A673 (cell line): ENCODE results near the gene SHROOM2. TPM values are rescaled to one million over a fixed set of nuclear protein-coding genes. Genes with fewer than 3 reads are reported as not detected.
A peak's percentile ranks its signal among the peaks of the same experiment; 100 is the strongest.

ENCODE experiments used
- BruUV-seq: library from RNA; stranded (reverse); fragments of 400-500 nt; replicated peaks from 2 replicates; lab custom pipeline; 2021; lab: Mats Ljungman, UMichigan
- CTCF ChIA-PET: fragments of 300-600 bp; sonication (Branson Sonifier 250); formaldehyde crosslinking; loops from one replicate; lab custom pipeline; 2022; ENCODE audit warnings: antibody characterized with exemption; lab: Charles Lee
- POLR2A ChIA-PET: fragments of 300-600 bp; sonication (Branson Sonifier 250); formaldehyde crosslinking; loops from one replicate; lab custom pipeline; 2022; ENCODE audit warnings: antibody characterized with exemption; ENCODE audit not compliant: low non-redundant PET; lab: Charles Lee
- DNase-seq: peaks from one replicate; pipeline ENCODE4 v3.0.0-alpha.2; 2015; ENCODE audit warnings: low spot score
- H3K27ac ChIP-seq: fragments of 200-600 bp; sonication (generic); 2 replicates; pipeline ENCODE4 v1.5.1; 2016; ENCODE audit warnings: mixed run types, low read depth, mild to moderate bottlenecking, mixed read lengths, antibody characterized with exemption, low read length; ENCODE audit not compliant: poor library complexity, severe bottlenecking
- H3K27me3 ChIP-seq: fragments of 200-600 bp; sonication (generic); replicated peaks from 2 replicates; pipeline ENCODE4 v1.6.1; 2017; ENCODE audit warnings: mixed run types, low read depth, mild to moderate bottlenecking, mixed read lengths, antibody characterized with exemption, low read length; ENCODE audit not compliant: insufficient read depth, poor library complexity
- H3K36me3 ChIP-seq: fragments of 200-600 bp; sonication (generic); 2 replicates; pipeline ENCODE4 v1.6.1; 2016; ENCODE audit warnings: mixed run types, mild to moderate bottlenecking, mixed read lengths, antibody characterized with exemption, low read length; ENCODE audit not compliant: insufficient read depth, poor library complexity, severe bottlenecking
- H3K4me1 ChIP-seq: fragments of 200-600 bp; sonication (generic); 2 replicates; pipeline ENCODE4 v1.6.1; 2017; ENCODE audit warnings: mixed run types, mild to moderate bottlenecking, mixed read lengths, antibody characterized with exemption, low read length; ENCODE audit not compliant: insufficient read depth, poor library complexity, severe bottlenecking
- H3K4me3 ChIP-seq: fragments of 200-600 bp; sonication (generic); 2 replicates; pipeline ENCODE4 v1.5.1; 2016; ENCODE audit warnings: low read depth, mixed run types, mild to moderate bottlenecking, mixed read lengths, low read length; ENCODE audit not compliant: poor library complexity, severe bottlenecking
- H3K9me3 ChIP-seq: fragments of 200-600 bp; sonication (generic); 2 replicates; pipeline ENCODE4 v1.6.1; 2016; ENCODE audit warnings: mixed run types, low read depth, mild to moderate bottlenecking, mixed read lengths, antibody characterized with exemption, low read length; ENCODE audit not compliant: poor library complexity, severe bottlenecking
- CTCF ChIP-seq: fragments of 300-800, 200-600 bp; sonication (generic); conservative IDR thresholded peaks from 2 replicates; pipeline ENCODE4 v1.5.1; 2017; ENCODE audit warnings: low read depth, mild to moderate bottlenecking, antibody characterized with exemption, low read length, moderate library complexity, mixed read lengths
- EZH2 ChIP-seq: fragments of 200-600 bp; sonication (generic); IDR thresholded peaks from 2 replicates; pipeline ENCODE4 v1.6.1; 2017; ENCODE audit warnings: borderline replicate concordance, low read depth, mild to moderate bottlenecking, mixed read lengths, antibody characterized with exemption, low read length; ENCODE audit not compliant: poor library complexity, severe bottlenecking
- intact Hi-C: fragments of 100-400 bp; cut with micrococcal nuclease; formaldehyde crosslinking; loops from one replicate; pipeline ENCODE4 v1.10.0; 2022; ENCODE audit not compliant: unreplicated experiment
- total RNA-seq: library from RNA; stranded (reverse); gene quantifications from 2 replicates; pipeline ENCODE4 v1.2.3, GENCODE V29; 2021

SHROOM2 gene
- total RNA-seq, 1 experiment from 2014 or later = 3.7 TPM

- Histone ChIP-seq H3K4me1 (peaks cover 4% of the 10 kb centered on the region), H3K9me3 (peaks cover under 1% of the 10 kb centered on the region), H3K27ac (no peak overlapping the region), H3K27me3 (no peaks in the 10 kb centered on the region), H3K36me3 (no peaks in the 10 kb centered on the region), H3K4me3 (no peak overlapping the region)
- peak; percentile 33 for DNase-seq
- POLR2A ChIA-PET = no interaction called here
- TF ChIP-seq EZH2 (no peak), CTCF (no peak)
- intact Hi-C loops = no loop called here
- BruUV-seq = no TSS peak
- CTCF ChIA-PET = no interaction called here
These were observed 8.3 kb downstream of the SHROOM2 start for GRCh38 chrX:9794495-9794894.

- no peaks in the 10 kb centered on the region for H3K36me3 ChIP-seq
- H3K27ac ChIP-seq = no peak overlapping the region
- no peaks in the 10 kb centered on the region for H3K27me3 ChIP-seq
- intact Hi-C loops = no loop called here
- peak; percentile 67 for DNase-seq
- TF ChIP-seq EZH2 (no peak), CTCF (no peak)
- H3K9me3 ChIP-seq = peaks cover 9% of the 10 kb centered on the region
- H3K4me3 ChIP-seq = no peak overlapping the region
- no TSS peak for BruUV-seq
- H3K4me1 ChIP-seq = no peaks in the 10 kb centered on the region
- ChIA-PET CTCF (no interaction called here), POLR2A (no interaction called here)
These were observed 11.4 kb downstream of the SHROOM2 start for GRCh38 chrX:9797384-9798360.

GRCh38 chrX:9802737-9803136 is 16.5 kb downstream of the SHROOM2 start:
- H3K4me1 ChIP-seq = no peaks in the 10 kb centered on the region
- BruUV-seq = no TSS peak

More at GRCh38 chrX:9802737-9803136, 16.5 kb downstream of the SHROOM2 start:
- Histone ChIP-seq H3K36me3 (no peaks in the 10 kb centered on the region), H3K9me3 (peaks cover 9% of the 10 kb centered on the region), H3K27ac (no peak overlapping the region), H3K27me3 (no peaks in the 10 kb centered on the region), H3K4me3 (no peak overlapping the region)
- no peak for DNase-seq
- TF ChIP-seq CTCF (no peak), EZH2 (no peak)
- ChIA-PET CTCF (no interaction called here), POLR2A (no interaction called here)
- intact Hi-C loops = no loop called here
